ENCODE results near the gene AVL9. TPM values are rescaled to one million over a fixed set of nuclear protein-coding genes. Genes with fewer than 3 reads are reported as not detected.

Gene AVL9
- total RNA-seq, 1 experiment from 2014 or later, result 35.3 TPM

DNA sequence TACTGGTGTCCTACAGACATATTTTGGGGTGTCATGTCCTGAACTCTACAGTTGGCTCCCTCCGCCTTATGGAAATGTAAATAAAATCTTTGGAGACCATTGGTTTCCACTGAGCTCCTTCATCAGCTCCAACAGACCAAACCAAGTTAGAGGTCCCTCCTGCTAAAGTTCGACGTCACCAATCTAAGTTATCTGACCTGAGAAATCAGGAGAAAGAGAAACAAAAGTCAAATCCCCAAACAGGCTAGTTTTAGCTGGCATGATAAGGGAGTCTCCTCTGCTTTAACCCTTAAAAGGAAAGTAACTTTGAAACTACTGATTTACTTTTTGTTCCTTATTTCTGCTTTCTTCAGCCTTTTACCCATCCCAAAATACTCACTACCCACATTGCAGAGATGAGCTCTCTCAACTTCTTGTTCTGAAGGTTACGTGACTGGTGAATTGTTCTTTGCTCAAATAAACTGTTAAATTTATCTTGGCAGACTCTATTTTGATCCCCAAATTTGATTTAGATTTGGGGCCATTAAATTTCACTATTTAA lies 39.9 kb downstream of the AVL9 start:
- no peak for DNase-seq
- no peaks in the 10 kb centered on the region for H3K27me3 ChIP-seq (ENCODE audit: control insufficient read depth, insufficient read depth, low read length)
- no peaks in the 10 kb centered on the region for H3K36me3 ChIP-seq (replicated peaks; ENCODE audit: control insufficient read depth, insufficient read depth, low read length)
- no peak overlapping the region for H3K4me3 ChIP-seq (ENCODE audit: insufficient read depth, low read depth, low read length)

DNA sequence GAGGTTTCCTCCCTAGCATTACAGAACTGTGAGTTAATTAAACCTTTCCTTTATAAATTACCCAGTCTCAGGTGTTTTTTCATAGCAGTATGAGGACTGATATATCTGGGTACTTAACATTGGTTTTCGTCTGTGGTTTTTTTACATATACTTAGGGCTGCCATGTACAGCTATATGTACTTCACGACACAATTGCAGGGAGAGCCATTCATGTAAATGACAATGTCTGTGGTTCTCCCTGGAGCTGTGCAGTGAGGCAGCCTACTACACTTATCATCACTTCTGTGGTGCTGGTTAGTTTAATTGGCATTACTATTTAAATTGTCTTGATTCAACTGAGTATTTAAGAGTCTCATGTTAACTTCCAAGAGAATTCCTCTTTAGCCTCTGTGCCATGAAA lies 40.7 kb downstream of the AVL9 start:
- Histone ChIP-seq H3K4me3 (ENCODE audit: insufficient read depth, low read depth, low read length) (no peak overlapping the region), H3K27me3 (ENCODE audit: control insufficient read depth, insufficient read depth, low read length) (no peaks in the 10 kb centered on the region), H3K36me3 (replicated peaks; ENCODE audit: control insufficient read depth, insufficient read depth, low read length) (no peaks in the 10 kb centered on the region)
- no peak for DNase-seq

- no peak for DNase-seq
- Histone ChIP-seq H3K36me3 (replicated peaks; ENCODE audit: control insufficient read depth, insufficient read depth, low read length) (no peaks in the 10 kb centered on the region), H3K27me3 (ENCODE audit: control insufficient read depth, insufficient read depth, low read length) (no peaks in the 10 kb centered on the region), H3K4me3 (ENCODE audit: insufficient read depth, low read depth, low read length) (no peak overlapping the region)
These were observed 41.3 kb downstream of the AVL9 start for GRCh38 chr7:32536585-32536984.

- no peaks in the 10 kb centered on the region for H3K27me3 ChIP-seq (ENCODE audit: control insufficient read depth, insufficient read depth, low read length)
- H3K36me3 ChIP-seq (replicated peaks; ENCODE audit: control insufficient read depth, insufficient read depth, low read length), result no peaks in the 10 kb centered on the region
- DNase-seq, result no peak
- no peak overlapping the region for H3K4me3 ChIP-seq (ENCODE audit: insufficient read depth, low read depth, low read length)
These were observed 42.5 kb downstream of the AVL9 start for GRCh38 chr7:32537760-32538159.

- Histone ChIP-seq H3K36me3 (replicated peaks; ENCODE audit: control insufficient read depth, insufficient read depth, low read length) (0 out of 2 replicates have a peak, but pooled peaks cover 2% of the 10 kb centered on the region), H3K4me3 (ENCODE audit: insufficient read depth, low read depth, low read length) (no peak overlapping the region), H3K27me3 (ENCODE audit: control insufficient read depth, insufficient read depth, low read length) (no peaks in the 10 kb centered on the region)
- no peak for DNase-seq
These were observed 44.1 kb downstream of the AVL9 start for GRCh38 chr7:32539366-32539765.

DNA sequence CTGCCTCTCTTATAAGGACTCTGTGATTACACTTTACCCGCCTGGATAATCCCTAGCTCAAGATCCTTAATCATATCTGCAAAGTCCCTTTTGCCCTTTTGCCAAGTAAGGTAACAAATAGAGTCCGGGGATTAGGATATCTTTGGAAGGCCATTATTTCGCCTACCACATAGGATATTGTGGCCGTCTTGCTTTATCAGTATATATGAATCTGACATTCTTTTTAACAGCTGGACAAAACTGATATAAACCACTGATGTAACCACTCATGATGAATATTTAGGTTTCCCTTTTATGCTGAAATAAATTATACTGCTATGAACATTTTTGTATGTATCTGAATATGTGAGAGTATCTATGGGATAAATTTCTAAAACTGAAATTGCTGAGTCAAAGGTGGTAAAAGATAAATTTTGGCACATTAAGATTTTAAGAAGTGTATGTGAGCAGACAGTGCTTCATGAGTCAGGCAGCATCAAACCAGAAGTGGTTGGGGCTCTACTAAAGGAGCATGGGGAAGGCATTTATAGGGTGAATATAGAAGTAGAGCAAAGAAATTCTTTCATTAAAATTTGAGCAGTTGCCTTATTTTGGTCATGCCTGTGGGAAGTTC lies 44.7 kb downstream of the AVL9 start:
- DNase-seq, result no peak
- no peaks in the 10 kb centered on the region for H3K27me3 ChIP-seq (ENCODE audit: control insufficient read depth, insufficient read depth, low read length)
- no peak overlapping the region for H3K4me3 ChIP-seq (ENCODE audit: insufficient read depth, low read depth, low read length)
- peaks cover 2% of the 10 kb centered on the region; the same call in 1 of the 2 replicates for H3K36me3 ChIP-seq (replicated peaks; ENCODE audit: control insufficient read depth, insufficient read depth, low read length)

GRCh38 chr7:32542595-32542994 lies 47.3 kb downstream of the AVL9 start:
- H3K4me3 ChIP-seq (ENCODE audit: insufficient read depth, low read depth, low read length), result no peak overlapping the region
- peaks cover 2% of the 10 kb centered on the region; the same call in 1 of the 2 replicates for H3K36me3 ChIP-seq (replicated peaks; ENCODE audit: control insufficient read depth, insufficient read depth, low read length)
- DNase-seq, result no peak
- H3K27me3 ChIP-seq (ENCODE audit: control insufficient read depth, insufficient read depth, low read length), result no peaks in the 10 kb centered on the region

DNA sequence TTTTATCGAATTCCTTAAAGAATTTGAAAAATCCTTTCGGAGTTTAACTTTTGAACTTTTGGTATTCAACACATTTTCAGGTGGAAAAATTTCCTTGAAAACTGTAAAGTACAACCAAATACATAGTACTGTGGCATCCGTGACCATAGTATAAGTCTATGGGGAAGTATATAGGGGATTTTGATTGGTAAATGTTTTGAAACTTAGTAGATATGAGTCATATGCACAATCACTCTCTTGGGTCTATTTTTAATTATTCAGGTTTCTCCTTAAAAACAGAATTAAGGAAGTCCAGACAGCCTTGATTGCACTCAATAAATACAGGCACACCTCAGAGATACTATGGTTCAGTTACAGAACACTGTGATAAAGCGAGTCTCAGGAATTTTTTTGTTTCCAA lies 64.2 kb downstream of the AVL9 start:
- no peak overlapping the region for H3K4me3 ChIP-seq (ENCODE audit: insufficient read depth, low read depth, low read length)
- no peaks in the 10 kb centered on the region for H3K27me3 ChIP-seq (ENCODE audit: control insufficient read depth, insufficient read depth, low read length)
- DNase-seq, result no peak
- H3K36me3 ChIP-seq (replicated peaks; ENCODE audit: control insufficient read depth, insufficient read depth, low read length), result peaks cover 13% of the 10 kb centered on the region

DNA sequence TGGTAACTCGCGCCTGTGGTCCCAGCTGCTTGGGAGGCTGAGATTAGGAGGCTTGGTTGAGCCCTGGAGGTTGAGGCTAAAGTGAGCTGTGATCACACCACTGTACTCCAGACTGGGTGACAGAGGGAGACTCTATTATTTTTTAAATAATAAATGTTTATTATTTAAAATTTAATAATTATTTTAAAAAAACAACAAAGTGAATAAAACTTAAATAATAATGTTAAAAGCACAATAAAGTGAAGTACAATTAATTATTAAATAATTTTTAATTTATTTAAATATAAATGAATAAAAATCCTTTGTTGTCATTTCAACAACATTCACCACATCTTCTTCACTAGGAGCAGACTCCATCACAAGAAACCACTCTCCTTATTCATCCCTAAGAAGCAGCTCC lies 64.8 kb downstream of the AVL9 start:
- Histone ChIP-seq H3K36me3 (replicated peaks; ENCODE audit: control insufficient read depth, insufficient read depth, low read length) (peaks cover 12% of the 10 kb centered on the region), H3K27me3 (ENCODE audit: control insufficient read depth, insufficient read depth, low read length) (no peaks in the 10 kb centered on the region), H3K4me3 (ENCODE audit: insufficient read depth, low read depth, low read length) (no peak overlapping the region)
- no peak for DNase-seq

DNA sequence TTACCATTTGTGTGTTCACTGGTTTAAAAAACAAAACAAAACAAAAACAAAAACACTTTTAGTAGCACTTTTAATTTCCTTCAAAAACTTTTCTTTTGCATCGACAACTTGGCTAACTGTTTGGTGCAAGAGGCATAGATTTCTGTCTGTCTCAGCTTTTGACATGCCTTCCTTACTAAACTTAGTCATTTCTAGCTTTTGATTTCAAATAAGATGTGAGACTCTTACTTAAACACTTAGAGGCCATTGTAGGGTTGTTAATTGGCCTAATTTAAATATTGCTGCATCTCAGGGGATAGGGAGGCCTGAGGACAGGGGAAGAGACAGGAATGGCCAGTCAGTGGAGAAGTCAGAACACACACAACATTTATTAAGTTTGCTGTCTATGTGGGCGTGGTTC lies 66.3 kb downstream of the AVL9 start:
- no peak for DNase-seq
- Histone ChIP-seq H3K4me3 (ENCODE audit: insufficient read depth, low read depth, low read length) (no peak overlapping the region), H3K36me3 (replicated peaks; ENCODE audit: control insufficient read depth, insufficient read depth, low read length) (peaks cover 11% of the 10 kb centered on the region), H3K27me3 (ENCODE audit: control insufficient read depth, insufficient read depth, low read length) (no peaks in the 10 kb centered on the region)

- no peaks in the 10 kb centered on the region for H3K27me3 ChIP-seq (ENCODE audit: control insufficient read depth, insufficient read depth, low read length)
- no peak for DNase-seq
- H3K36me3 ChIP-seq (replicated peaks; ENCODE audit: control insufficient read depth, insufficient read depth, low read length), result peaks cover 8% of the 10 kb centered on the region
- no peak overlapping the region for H3K4me3 ChIP-seq (ENCODE audit: insufficient read depth, low read depth, low read length)
These were observed 69.3 kb downstream of the AVL9 start for GRCh38 chr7:32564542-32564941.

GRCh38 chr7:32569388-32570289 lies 74.3 kb downstream of the AVL9 start:
- DNase-seq, result no peak
- peaks cover 10% of the 10 kb centered on the region for H3K36me3 ChIP-seq (replicated peaks; ENCODE audit: control insufficient read depth, insufficient read depth, low read length)
- no peaks in the 10 kb centered on the region for H3K27me3 ChIP-seq (ENCODE audit: control insufficient read depth, insufficient read depth, low read length)
- no peak overlapping the region for H3K4me3 ChIP-seq (ENCODE audit: insufficient read depth, low read depth, low read length)

GRCh38 chr7:32573110-32573687 lies 77.9 kb downstream of the AVL9 start:
- H3K36me3 ChIP-seq (replicated peaks; ENCODE audit: control insufficient read depth, insufficient read depth, low read length), result peaks cover 18% of the 10 kb centered on the region
- no peak overlapping the region for H3K4me3 ChIP-seq (ENCODE audit: insufficient read depth, low read depth, low read length)
- DNase-seq, result no peak
- H3K27me3 ChIP-seq (ENCODE audit: control insufficient read depth, insufficient read depth, low read length), result no peaks in the 10 kb centered on the region

- Histone ChIP-seq H3K27me3 (ENCODE audit: control insufficient read depth, insufficient read depth, low read length) (no peaks in the 10 kb centered on the region), H3K36me3 (replicated peaks; ENCODE audit: control insufficient read depth, insufficient read depth, low read length) (peaks cover 18% of the 10 kb centered on the region), H3K4me3 (ENCODE audit: insufficient read depth, low read depth, low read length) (no peak overlapping the region)
- DNase-seq, result no peak
These were observed 79.3 kb downstream of the AVL9 start for GRCh38 chr7:32574626-32575025.

GRCh38 chr7:32577421-32577820 lies 82.1 kb downstream of the AVL9 start:
- H3K36me3 ChIP-seq (replicated peaks; ENCODE audit: control insufficient read depth, insufficient read depth, low read length), result peaks cover 21% of the 10 kb centered on the region

More at GRCh38 chr7:32577421-32577820, 82.1 kb downstream of the AVL9 start:
- no peaks in the 10 kb centered on the region for H3K27me3 ChIP-seq (ENCODE audit: control insufficient read depth, insufficient read depth, low read length)
- DNase-seq, result no peak
- H3K4me3 ChIP-seq (ENCODE audit: insufficient read depth, low read depth, low read length), result no peak overlapping the region
